Stimulated activated naive CD8-positive, alpha-beta T cell treated with anti-CD3 and anti-CD28 coated beads, Interleukin-15, amount 100 ng/mL, for 72 hours (primary cell): ENCODE measurements around the gene SMIM12.

Experiments used
- ATAC-seq: fragments of 150-1000 bp; cut with Tn5 transposase; 2 replicates; pipeline ENCODE4 v1.10.0; 2021; ENCODE audit warnings: mild to moderate bottlenecking, moderate library complexity
- DNase-seq, 2 donors: peaks; one replicate each; pipeline ENCODE4 v3.0.0; 2021 to 2022
- H3K27ac Mint-ChIP-seq, 2 donors: one replicate each; pipeline ENCODE4 v1.8.0; 2022; ENCODE audit warnings: mild to moderate bottlenecking in 2 of 2, mixed read lengths in 2 of 2, moderate library complexity in 2 of 2
- H3K27me3 Mint-ChIP-seq: one replicate; pipeline ENCODE4 v1.8.0; 2022; ENCODE audit warnings: mixed read lengths
- H3K4me1 Mint-ChIP-seq: one replicate; pipeline ENCODE4 v1.8.0; 2022; ENCODE audit warnings: mild to moderate bottlenecking, mixed read lengths
- H3K4me3 Mint-ChIP-seq, 2 donors: one replicate each; pipeline ENCODE4 v1.8.0; 2022; ENCODE audit warnings: mild to moderate bottlenecking in 2 of 2, mixed read lengths in 2 of 2, moderate library complexity in 1 of 2
- H3K9me3 Mint-ChIP-seq, 2 donors: one replicate each; pipeline ENCODE4 v1.8.0; 2022; ENCODE audit warnings: mixed read lengths in 2 of 2

The SMIM12 gene

GRCh38 chr1:34885405-34886247 lies 26.1 kb upstream of the SMIM12 start:
- ATAC-seq (peak; percentile 86), DNase-seq (peak; percentile 59 to 63)
- peak overlapping the region; percentile 79 to 86 for H3K4me3 Mint-ChIP-seq
- H3K27ac Mint-ChIP-seq, result no peak overlapping the region
- no peaks in the 10 kb centered on the region for H3K9me3 Mint-ChIP-seq
- H3K4me1 Mint-ChIP-seq, result peaks cover 8% of the 10 kb centered on the region
- H3K27me3 Mint-ChIP-seq, result peaks cover 78% of the 10 kb centered on the region

DNA sequence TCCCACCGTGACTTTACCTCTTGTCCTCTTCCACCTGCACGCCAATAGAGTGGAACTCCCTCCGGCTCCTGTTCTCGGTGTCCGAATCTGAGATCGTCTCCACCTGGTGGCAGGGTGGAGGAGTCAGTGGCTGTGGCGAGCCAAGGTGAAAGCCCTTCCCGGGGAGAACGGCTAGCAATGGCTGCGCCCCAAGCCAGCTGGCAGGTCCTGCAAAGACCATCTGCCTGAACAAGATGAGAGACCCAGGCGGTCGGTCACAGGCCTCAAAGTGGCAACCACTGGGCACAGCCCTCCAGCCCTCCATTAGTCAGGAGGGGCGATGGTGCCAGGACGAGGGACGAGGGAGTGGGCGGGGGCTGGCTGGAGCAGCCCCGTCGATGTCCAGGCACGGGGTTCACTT lies 25.4 kb upstream of the SMIM12 start:
- peak; percentile 2 for ATAC-seq
- Mint-ChIP-seq H3K27ac (peak overlapping the region in 1 of 2 donors; percentile 75), H3K9me3 (no peaks in the 10 kb centered on the region), H3K27me3 (peaks cover 83% of the 10 kb centered on the region), H3K4me1 (peaks cover 8% of the 10 kb centered on the region), H3K4me3 (peak overlapping the region; percentile 79 to 86)
- DNase-seq, result no peak

- Mint-ChIP-seq H3K27ac (no peak overlapping the region), H3K4me3 (peak overlapping the region; percentile 79 to 86), H3K4me1 (peaks cover 8% of the 10 kb centered on the region), H3K9me3 (no peaks in the 10 kb centered on the region), H3K27me3 (peaks cover 80% of the 10 kb centered on the region)
- no peak for ATAC-seq
- no peak for DNase-seq
Observed at GRCh38 chr1:34884536-34884935, 25.0 kb upstream of the SMIM12 start.

- Mint-ChIP-seq H3K4me3 (no peak overlapping the region), H3K27me3 (peaks cover 47% of the 10 kb centered on the region), H3K4me1 (no peaks in the 10 kb centered on the region), H3K27ac (no peak overlapping the region), H3K9me3 (no peaks in the 10 kb centered on the region)
- no peak for ATAC-seq
- DNase-seq, result no peak
Observed at GRCh38 chr1:34879230-34879629, 19.7 kb upstream of the SMIM12 start.

DNA sequence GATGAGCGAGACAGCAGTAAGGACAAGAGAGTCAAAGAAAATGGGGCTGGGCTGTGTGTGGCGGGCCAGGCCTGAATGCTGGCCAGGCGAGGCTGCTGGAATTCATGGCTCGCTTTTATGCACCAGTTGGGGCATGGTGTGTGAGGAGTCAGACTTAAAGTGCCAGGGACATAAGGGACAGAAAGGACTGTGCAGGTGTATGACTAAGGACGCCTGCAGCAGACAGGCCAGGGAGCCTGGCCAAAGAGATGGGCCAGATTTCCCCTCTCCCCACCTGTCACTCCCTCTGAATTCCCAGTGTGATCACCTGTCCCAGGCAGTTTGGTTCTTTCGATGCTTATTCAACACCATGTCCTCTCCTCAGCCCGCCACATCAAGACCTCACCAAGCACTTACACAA lies 16.9 kb upstream of the SMIM12 start:
- no peak overlapping the region for H3K4me3 Mint-ChIP-seq
- ATAC-seq (no peak), DNase-seq (no peak)
- H3K27me3 Mint-ChIP-seq, result peaks cover 45% of the 10 kb centered on the region
- no peak overlapping the region for H3K27ac Mint-ChIP-seq
- H3K9me3 Mint-ChIP-seq, result no peaks in the 10 kb centered on the region
- H3K4me1 Mint-ChIP-seq, result peaks cover 6% of the 10 kb centered on the region

DNA sequence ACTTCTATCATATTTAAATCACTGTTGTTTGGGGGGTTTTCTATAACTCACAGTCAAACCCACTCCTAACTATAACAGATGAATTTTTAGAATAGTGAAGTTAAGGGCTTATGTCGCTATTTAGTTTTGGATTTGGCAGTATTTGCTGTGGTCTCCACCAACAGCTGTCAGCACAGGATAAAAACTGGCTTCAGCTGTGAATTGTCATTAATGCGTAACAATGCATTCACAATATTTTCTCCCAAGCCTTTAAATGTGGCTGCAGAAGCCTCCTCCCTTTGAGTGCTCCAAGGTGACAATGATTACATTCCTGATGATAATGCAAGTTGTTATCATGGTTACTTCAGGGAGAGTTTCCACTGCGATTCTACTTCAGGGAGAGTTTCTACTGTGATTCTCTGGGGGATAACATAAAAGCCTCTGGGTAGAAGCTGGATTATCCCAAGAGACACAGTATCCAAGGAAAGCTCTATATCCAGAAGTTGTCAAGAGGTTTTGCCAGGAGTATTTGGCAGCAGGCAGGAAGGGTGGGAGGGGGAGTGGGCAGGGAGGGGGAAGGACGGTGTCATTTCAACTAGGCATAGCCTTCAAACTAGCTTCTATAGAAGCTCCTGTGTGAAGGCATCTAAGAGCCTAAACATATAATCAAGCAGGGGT lies 14.9 kb upstream of the SMIM12 start:
- H3K4me1 Mint-ChIP-seq, result peaks cover 19% of the 10 kb centered on the region
- ATAC-seq, result no peak
- H3K4me3 Mint-ChIP-seq, result no peak overlapping the region
- no peak overlapping the region for H3K27ac Mint-ChIP-seq
- H3K27me3 Mint-ChIP-seq, result peaks cover 41% of the 10 kb centered on the region
- H3K9me3 Mint-ChIP-seq, result no peaks in the 10 kb centered on the region
- DNase-seq, result no peak

GRCh38 chr1:34872133-34872503 lies 12.6 kb upstream of the SMIM12 start:
- no peak overlapping the region for H3K27ac Mint-ChIP-seq
- H3K4me1 Mint-ChIP-seq, result peaks cover 19% of the 10 kb centered on the region
- no peaks in the 10 kb centered on the region for H3K9me3 Mint-ChIP-seq
- no peak overlapping the region for H3K4me3 Mint-ChIP-seq
- no peak for DNase-seq
- no peak for ATAC-seq
- peaks cover 35% of the 10 kb centered on the region for H3K27me3 Mint-ChIP-seq

DNA sequence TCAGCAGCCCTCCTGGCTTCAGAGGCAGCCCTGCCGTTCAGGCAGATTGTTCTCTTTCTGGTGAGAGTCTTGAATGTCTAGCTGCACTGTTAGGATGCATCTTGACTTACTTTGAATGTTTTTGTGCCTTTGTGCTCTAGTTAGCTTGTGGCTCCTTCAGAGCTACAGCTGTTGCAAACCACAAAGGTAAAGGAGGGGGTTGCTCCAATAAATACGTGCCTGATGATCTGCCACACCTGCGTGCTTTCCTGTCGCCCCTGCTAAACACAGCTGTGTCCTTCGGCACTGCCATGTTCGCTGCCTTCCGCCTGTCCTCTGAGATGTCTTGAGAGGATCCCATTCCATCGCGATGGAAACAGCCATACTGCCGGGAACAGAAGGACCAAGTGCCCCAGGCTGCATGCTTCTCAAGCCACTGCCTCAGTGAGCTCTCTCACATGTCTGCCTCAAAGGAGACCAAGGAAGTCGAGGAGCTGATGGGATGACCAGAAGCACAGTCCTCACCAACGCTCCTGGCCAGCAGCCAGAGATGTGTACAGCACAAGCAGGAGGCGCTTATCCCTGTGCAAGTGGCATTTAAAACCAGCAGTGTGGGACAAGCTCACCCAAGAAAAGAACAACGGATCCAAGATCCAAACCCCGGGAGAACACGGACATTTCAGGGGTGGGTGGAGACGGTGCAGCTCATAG lies 12.0 kb upstream of the SMIM12 start:
- no peak overlapping the region for H3K27ac Mint-ChIP-seq
- H3K4me3 Mint-ChIP-seq, result no peak overlapping the region
- DNase-seq (no peak), ATAC-seq (no peak)
- peaks cover 30% of the 10 kb centered on the region for H3K27me3 Mint-ChIP-seq
- H3K4me1 Mint-ChIP-seq, result peaks cover 19% of the 10 kb centered on the region
- H3K9me3 Mint-ChIP-seq, result no peaks in the 10 kb centered on the region

- peaks cover 22% of the 10 kb centered on the region for H3K27me3 Mint-ChIP-seq
- peaks cover 19% of the 10 kb centered on the region for H3K4me1 Mint-ChIP-seq
- no peaks in the 10 kb centered on the region for H3K9me3 Mint-ChIP-seq
- ATAC-seq (no peak), DNase-seq (no peak)
- H3K27ac Mint-ChIP-seq, result no peak overlapping the region
- H3K4me3 Mint-ChIP-seq, result no peak overlapping the region
Observed at GRCh38 chr1:34870395-34870794, 10.8 kb upstream of the SMIM12 start.

- no peak overlapping the region for H3K27ac Mint-ChIP-seq
- no peak for ATAC-seq
- H3K4me1 Mint-ChIP-seq, result peaks cover 25% of the 10 kb centered on the region
- peaks cover 22% of the 10 kb centered on the region for H3K27me3 Mint-ChIP-seq
- no peak for DNase-seq
- no peaks in the 10 kb centered on the region for H3K9me3 Mint-ChIP-seq
- no peak overlapping the region for H3K4me3 Mint-ChIP-seq
Observed at GRCh38 chr1:34869760-34870159, 10.2 kb upstream of the SMIM12 start.

DNA sequence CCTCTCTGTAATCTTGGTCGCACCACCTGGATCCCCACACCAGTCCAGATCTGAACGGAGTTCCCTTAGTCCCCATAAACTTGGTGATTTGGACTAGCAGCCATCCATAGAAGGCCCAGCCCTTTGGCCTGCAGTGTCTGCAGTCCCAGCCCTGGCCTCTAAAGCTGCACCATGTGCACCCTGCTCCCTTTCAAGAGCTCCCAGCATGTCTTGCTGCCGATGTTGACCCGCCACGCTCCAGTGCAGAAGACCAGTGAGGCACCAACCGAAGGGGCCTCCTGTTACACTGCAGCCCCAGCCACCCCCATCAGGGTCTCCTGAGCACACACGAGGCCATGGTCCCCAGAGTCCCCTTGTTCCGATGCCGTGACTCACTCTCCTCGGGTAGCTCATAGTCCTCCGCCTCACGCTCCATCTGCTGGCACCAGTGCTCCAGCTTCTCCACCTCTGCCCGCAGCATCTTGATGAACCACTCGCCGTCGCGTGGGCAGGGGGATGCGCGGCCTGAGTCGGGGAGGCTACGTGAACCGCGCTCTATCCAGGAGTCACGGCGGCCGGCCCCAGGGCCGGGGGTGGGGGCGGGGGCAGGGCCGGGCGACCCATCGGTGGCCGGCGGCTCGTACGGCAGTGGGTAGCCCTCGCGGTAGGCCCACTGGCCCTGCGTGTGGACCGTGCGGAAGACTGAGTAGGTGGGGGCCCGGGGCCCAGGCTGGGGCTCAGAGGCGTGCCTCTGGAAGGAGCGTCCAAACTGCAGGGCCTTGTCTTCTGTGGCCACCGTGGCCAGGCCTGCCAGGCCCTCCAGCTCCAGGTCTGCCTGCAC lies 8.9 kb upstream of the SMIM12 start:
- Mint-ChIP-seq H3K9me3 (no peaks in the 10 kb centered on the region), H3K27me3 (peaks cover 22% of the 10 kb centered on the region), H3K4me1 (peaks cover 38% of the 10 kb centered on the region), H3K27ac (no peak overlapping the region), H3K4me3 (no peak overlapping the region)
- DNase-seq (no peak), ATAC-seq (no peak)

- no peak for DNase-seq
- Mint-ChIP-seq H3K9me3 (no peaks in the 10 kb centered on the region), H3K4me3 (peak overlapping the region; percentile 20 to 24), H3K27ac (no peak overlapping the region), H3K27me3 (peaks cover 13% of the 10 kb centered on the region), H3K4me1 (peaks cover 48% of the 10 kb centered on the region)
- no peak for ATAC-seq
Observed at GRCh38 chr1:34867415-34867814, 7.9 kb upstream of the SMIM12 start.

DNA sequence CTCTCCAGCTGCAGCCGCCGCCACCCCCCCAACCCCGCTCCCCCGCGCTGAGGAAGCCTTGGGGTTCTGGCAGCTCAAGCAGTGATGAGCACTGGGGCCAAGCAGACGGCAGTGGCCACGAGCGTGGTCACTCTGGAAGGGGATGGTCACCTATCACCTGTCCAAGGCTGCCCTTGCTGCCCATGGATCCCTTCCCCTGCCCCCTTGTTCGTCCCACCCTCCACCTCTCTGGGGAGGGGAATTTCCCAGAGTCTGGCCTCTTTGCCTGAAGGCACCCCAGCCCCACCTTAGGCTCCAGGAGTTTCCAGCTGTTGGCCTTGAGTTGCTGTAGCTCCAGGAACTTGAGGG lies 7.2 kb upstream of the SMIM12 start:
- DNase-seq, result no peak

DNA sequence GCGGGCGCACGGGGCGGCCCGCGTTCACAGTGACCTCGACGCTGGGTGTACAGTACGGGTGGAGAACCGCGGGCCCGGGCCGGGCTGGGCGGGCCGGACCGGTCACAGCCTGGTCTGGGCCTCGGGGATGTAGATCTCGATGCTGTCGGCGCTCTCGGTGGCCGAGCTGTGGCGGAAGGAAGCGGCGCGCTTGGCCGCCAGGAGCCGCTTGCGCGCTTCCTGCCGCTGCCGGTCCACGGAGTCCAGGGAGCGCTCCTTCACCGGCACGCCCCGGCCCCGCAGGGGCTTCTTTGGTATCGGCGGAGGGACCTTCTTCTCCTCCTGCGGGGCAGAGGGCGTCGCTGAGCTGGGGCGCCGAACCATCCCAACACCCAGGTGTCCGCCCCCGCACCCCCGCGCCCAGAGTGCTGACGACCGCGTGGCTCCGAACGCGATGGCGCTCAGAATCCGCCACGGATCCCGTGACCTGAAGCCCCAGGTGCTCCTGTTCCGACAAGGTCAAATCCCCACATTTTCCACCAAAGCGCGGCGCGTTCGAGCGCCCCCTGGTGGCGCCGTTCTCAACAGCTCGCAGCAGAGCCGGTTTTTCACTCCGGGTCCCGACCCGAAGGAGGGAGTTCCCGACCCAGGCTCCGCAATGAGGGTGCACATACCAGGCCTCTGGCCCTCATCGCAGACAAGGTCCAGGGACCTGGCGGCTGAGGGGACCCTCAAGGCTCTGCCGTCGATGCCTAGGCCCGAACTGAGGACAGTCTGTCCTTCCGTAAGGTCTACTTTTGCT lies 6.6 kb upstream of the SMIM12 start:
- Mint-ChIP-seq H3K27me3 (peaks cover under 1% of the 10 kb centered on the region), H3K4me1 (peaks cover 40% of the 10 kb centered on the region), H3K4me3 (peak overlapping the region; percentile 80 to 85), H3K9me3 (no peaks in the 10 kb centered on the region), H3K27ac (peak overlapping the region; percentile 96 to 97)
- ATAC-seq, result peak; percentile 77
- DNase-seq, result peak; percentile 94 to 95

More for the DNA sequence above, 7.2 kb upstream of the SMIM12 start:
- ATAC-seq, result peak; percentile 35
- Mint-ChIP-seq H3K27ac (peak overlapping the region in 1 of 2 donors; percentile 96), H3K4me1 (peaks cover 46% of the 10 kb centered on the region), H3K27me3 (peaks cover 6% of the 10 kb centered on the region), H3K9me3 (no peaks in the 10 kb centered on the region), H3K4me3 (peak overlapping the region; percentile 80 to 85)

- Mint-ChIP-seq H3K4me1 (peaks cover 36% of the 10 kb centered on the region), H3K27me3 (no peaks in the 10 kb centered on the region)
- ATAC-seq, result peak; percentile 40
Observed at GRCh38 chr1:34865573-34865972, 6.0 kb upstream of the SMIM12 start.

More at GRCh38 chr1:34865573-34865972, 6.0 kb upstream of the SMIM12 start:
- Mint-ChIP-seq H3K27ac (peak overlapping the region; percentile 91 to 96), H3K9me3 (no peaks in the 10 kb centered on the region), H3K4me3 (peak overlapping the region; percentile 76 to 80)
- no peak for DNase-seq
